Panc1 (cell line): ENCODE data around the gene PIEZO1.

Source experiments
- CTCF ChIP-seq: fragments of 450-650 bp; IDR thresholded peaks from 2 replicates; pipeline ENCODE4 v1.5.1; 2017; ENCODE audit warnings: mild to moderate bottlenecking
- POLR2AphosphoS5 ChIP-seq: IDR thresholded peaks from 2 replicates; pipeline ENCODE4 v1.6.1; 2012; ENCODE audit warnings: mild to moderate bottlenecking, low read depth, low read length, moderate library complexity
- REST ChIP-seq, 2 experiments: IDR thresholded peaks; 2 replicates each; pipeline ENCODE4 v1.6.1; 2011 to 2012; ENCODE audit warnings: low read depth in 2 of 2, control low read depth in 1 of 2, low read length in 1 of 2, mild to moderate bottlenecking in 1 of 2, moderate library complexity in 1 of 2; ENCODE audit not compliant: insufficient read depth in 1 of 2

GRCh38 chr16:88758227-88758943 is 26.6 kb downstream of the PIEZO1 start:
- TF ChIP-seq CTCF (no peak), REST (IDR thresholded peaks at IDR 0.05; ENCODE audit: insufficient read depth in 1 of 2, low read depth in 2 of 2, low read length in 1 of 2) (no peak), POLR2AphosphoS5 (no peak)
